Activated CD8-positive, alpha-beta T cell treated with anti-CD3 and anti-CD28 coated beads for 36 hours (primary cell): ENCODE results near the gene SPNS2. TPM values are rescaled to one million over a fixed set of nuclear protein-coding genes. Genes with fewer than 3 reads are reported as not detected.

ENCODE experiments used
- ATAC-seq: fragments of 200-7000 bp; cut with Tn5 transposase; one replicate; pipeline ENCODE4 v1.10.0; 2021; ENCODE audit warnings: mild to moderate bottlenecking, moderate library complexity
- CTCF ChIA-PET: fragments of 350-600 bp; sonication (Branson Sonifier 250); formaldehyde crosslinking; loops from one replicate; lab custom pipeline; 2021; ENCODE audit warnings: antibody characterized with exemption; lab: Charles Lee
- POLR2A ChIA-PET: fragments of 350-600 bp; sonication (Branson Sonifier 250); formaldehyde crosslinking; loops from one replicate; lab custom pipeline; 2021; ENCODE audit warnings: antibody characterized with exemption; lab: Charles Lee
- DNase-seq: peaks from one replicate; pipeline ENCODE4 v3.0.0-alpha.2; 2020
- H3K27ac Mint-ChIP-seq: one replicate; pipeline ENCODE4 v1.8.0; 2021; ENCODE audit warnings: mild to moderate bottlenecking, mixed read lengths
- H3K27me3 Mint-ChIP-seq: one replicate; pipeline ENCODE4 v1.8.0; 2021; ENCODE audit warnings: mixed read lengths
- H3K36me3 Mint-ChIP-seq: one replicate; pipeline ENCODE4 v1.8.0; 2021; ENCODE audit warnings: low read depth, mixed read lengths
- H3K4me1 Mint-ChIP-seq: one replicate; pipeline ENCODE4 v1.8.0; 2021; ENCODE audit warnings: low read depth, mixed read lengths
- H3K4me3 Mint-ChIP-seq: one replicate; pipeline ENCODE4 v1.8.0; 2021; ENCODE audit warnings: mild to moderate bottlenecking, moderate library complexity, mixed read lengths
- H3K9me3 Mint-ChIP-seq: one replicate; pipeline ENCODE4 v1.8.0; 2021; ENCODE audit warnings: mixed read lengths
- intact Hi-C: fragments of 100-400 bp; cut with micrococcal nuclease; formaldehyde crosslinking; loops from one replicate; pipeline ENCODE4 v1.10.0; 2022
- total RNA-seq, 2 experiments: library from RNA; stranded (reverse); gene quantifications; one replicate each; pipeline ENCODE4 v1.2.3, GENCODE V29; 2021
- TF ChIP-seq, protein P1 (sequence below): fragments of 200-600 bp; IDR thresholded peaks from one replicate; pipeline ENCODE4 v1.8.0; 2022; ENCODE audit warnings: antibody characterized with exemption, mild to moderate bottlenecking

The SPNS2 gene
- total RNA-seq, 2 experiments from 2014 or later = 0.95 to 1.2 TPM

DNA sequence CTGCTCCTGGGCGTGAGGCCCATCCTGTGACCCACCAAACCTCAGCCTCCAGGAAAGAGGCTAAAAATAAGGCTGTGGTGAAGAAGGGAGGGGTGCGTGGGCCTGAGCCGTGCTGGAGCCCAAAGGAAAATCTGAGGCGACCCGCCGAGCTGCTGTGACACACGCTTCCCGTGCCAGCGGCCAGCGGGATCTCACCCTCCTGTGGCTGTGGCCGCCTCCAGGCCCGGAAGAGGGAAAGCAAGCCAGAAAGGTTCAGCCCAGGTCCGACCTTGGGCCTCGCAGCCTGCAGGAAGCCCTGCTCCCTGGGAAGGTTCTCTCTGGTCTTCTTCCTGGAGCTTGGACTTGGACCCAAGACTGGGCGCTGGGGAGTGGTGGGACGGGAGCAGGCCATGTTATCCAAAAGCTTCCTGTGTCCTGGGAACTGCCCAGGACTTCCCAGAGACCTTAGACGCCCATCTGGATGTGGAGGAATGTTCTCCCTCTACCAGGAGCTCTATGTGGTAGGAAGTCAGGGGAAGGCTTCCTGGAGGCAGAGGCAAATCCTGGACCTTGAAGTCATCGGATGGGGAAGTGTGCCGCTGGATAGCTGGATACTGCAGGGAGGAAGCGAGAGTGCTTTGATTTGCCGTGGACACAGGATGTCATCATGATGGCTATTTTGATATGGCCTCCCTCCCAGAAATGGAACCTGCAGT, 11.4 kb downstream of the SPNS2 start:
- ChIA-PET POLR2A (interaction anchor here (0.9 to 1.7 kb wide), 2 partner anchors 27 to 30 kb away, joined by 3 to 5 read pairs; no protein-coding TSS in a partner anchor), CTCF (interaction anchor here (0.7 to 1.6 kb wide), 3 partner anchors 17 to 115 kb away, joined by 3 to 5 read pairs (median 3); no protein-coding TSS in a partner anchor)
- H3K9me3 Mint-ChIP-seq = no peaks in the 10 kb centered on the region
- H3K4me1 Mint-ChIP-seq = peaks cover 17% of the 10 kb centered on the region
- intact Hi-C loops = no loop called here
- no peaks in the 10 kb centered on the region for H3K36me3 Mint-ChIP-seq
- no peak for DNase-seq
- H3K27ac Mint-ChIP-seq = no peak overlapping the region
- peak; percentile 5 for ATAC-seq
- TF ChIP-seq, protein P1, sequence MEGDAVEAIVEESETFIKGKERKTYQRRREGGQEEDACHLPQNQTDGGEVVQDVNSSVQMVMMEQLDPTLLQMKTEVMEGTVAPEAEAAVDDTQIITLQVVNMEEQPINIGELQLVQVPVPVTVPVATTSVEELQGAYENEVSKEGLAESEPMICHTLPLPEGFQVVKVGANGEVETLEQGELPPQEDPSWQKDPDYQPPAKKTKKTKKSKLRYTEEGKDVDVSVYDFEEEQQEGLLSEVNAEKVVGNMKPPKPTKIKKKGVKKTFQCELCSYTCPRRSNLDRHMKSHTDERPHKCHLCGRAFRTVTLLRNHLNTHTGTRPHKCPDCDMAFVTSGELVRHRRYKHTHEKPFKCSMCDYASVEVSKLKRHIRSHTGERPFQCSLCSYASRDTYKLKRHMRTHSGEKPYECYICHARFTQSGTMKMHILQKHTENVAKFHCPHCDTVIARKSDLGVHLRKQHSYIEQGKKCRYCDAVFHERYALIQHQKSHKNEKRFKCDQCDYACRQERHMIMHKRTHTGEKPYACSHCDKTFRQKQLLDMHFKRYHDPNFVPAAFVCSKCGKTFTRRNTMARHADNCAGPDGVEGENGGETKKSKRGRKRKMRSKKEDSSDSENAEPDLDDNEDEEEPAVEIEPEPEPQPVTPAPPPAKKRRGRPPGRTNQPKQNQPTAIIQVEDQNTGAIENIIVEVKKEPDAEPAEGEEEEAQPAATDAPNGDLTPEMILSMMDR = no peak
- H3K4me3 Mint-ChIP-seq = no peak overlapping the region
- no peaks in the 10 kb centered on the region for H3K27me3 Mint-ChIP-seq

DNA sequence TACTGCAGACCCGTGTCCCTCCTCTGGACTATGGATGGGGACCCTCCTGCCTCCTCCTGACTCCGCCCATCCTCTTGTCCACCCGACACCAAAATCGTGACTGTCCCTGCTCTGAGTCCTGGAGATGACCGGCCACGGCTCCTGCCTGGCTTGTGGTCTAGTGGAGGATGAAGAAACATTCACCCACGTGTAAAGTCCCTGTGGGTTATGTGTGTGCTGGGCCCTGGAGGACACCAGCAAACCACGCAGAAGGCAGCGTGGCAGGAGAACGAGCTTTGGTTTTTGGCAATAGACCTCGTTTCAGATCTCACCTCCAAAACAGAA, 11.9 kb downstream of the SPNS2 start:
- Mint-ChIP-seq H3K36me3 (no peaks in the 10 kb centered on the region), H3K4me3 (no peak overlapping the region), H3K4me1 (peaks cover 15% of the 10 kb centered on the region), H3K27me3 (no peaks in the 10 kb centered on the region), H3K9me3 (no peaks in the 10 kb centered on the region), H3K27ac (no peak overlapping the region)
- intact Hi-C loops = no loop called here
- POLR2A ChIA-PET = interaction anchor here (0.9 to 1.7 kb wide), 2 partner anchors 27 to 30 kb away, joined by 3 to 5 read pairs; no protein-coding TSS in a partner anchor
- no peak for DNase-seq
- ATAC-seq = no peak
- TF ChIP-seq, protein P1 = no peak
- CTCF ChIA-PET = interaction anchor here (1.2 to 1.6 kb wide), 2 partner anchors 56 to 114 kb away, joined by 3 to 5 read pairs; no protein-coding TSS in a partner anchor

GRCh38 chr17:4511199-4511932, 12.7 kb downstream of the SPNS2 start:
- DNase-seq (no peak), ATAC-seq (no peak)
- Mint-ChIP-seq H3K4me3 (no peak overlapping the region), H3K36me3 (no peaks in the 10 kb centered on the region), H3K27me3 (no peaks in the 10 kb centered on the region), H3K27ac (no peak overlapping the region), H3K9me3 (no peaks in the 10 kb centered on the region), H3K4me1 (peaks cover 15% of the 10 kb centered on the region)
- intact Hi-C loops = no loop called here
- ChIA-PET CTCF (interaction anchor here (1.6 kb wide), 1 partner anchor 114 kb away, joined by 5 read pairs; no protein-coding TSS in a partner anchor), POLR2A (no interaction called here)
- TF ChIP-seq, protein P1 = no peak

- Mint-ChIP-seq H3K4me1 (peaks cover 15% of the 10 kb centered on the region), H3K4me3 (no peak overlapping the region)
These were observed 13.8 kb downstream of the SPNS2 start for GRCh38 chr17:4512156-4513112.

More at GRCh38 chr17:4512156-4513112, 13.8 kb downstream of the SPNS2 start:
- CTCF ChIA-PET = interaction anchor here (0.9 kb wide), 1 partner anchor 14 kb away, joined by 3 read pairs; the partner anchor contains the start of gene SPNS2
- no peaks in the 10 kb centered on the region for H3K27me3 Mint-ChIP-seq
- intact Hi-C loops = no loop called here
- TF ChIP-seq, protein P1 = no peak
- no peak overlapping the region for H3K27ac Mint-ChIP-seq
- ATAC-seq = no peak
- DNase-seq = no peak
- POLR2A ChIA-PET = no interaction called here
- H3K9me3 Mint-ChIP-seq = no peaks in the 10 kb centered on the region
- H3K36me3 Mint-ChIP-seq = no peaks in the 10 kb centered on the region
